Activated CD4-positive, alpha-beta T cell treated with anti-CD3 and anti-CD28 coated beads for 36 hours (primary cell): ENCODE measurements around the gene ATP6V0A4. TPM values are rescaled to one million over a fixed set of nuclear protein-coding genes. Genes with fewer than 3 reads are reported as not detected.
"Not testable (repeated sequence)": the region's sequence is repeated elsewhere in the genome, so short reads cannot be mapped to it uniquely, and the experiment has no call there.

Experiments
- ATAC-seq: fragments of 200-7000 bp; cut with Tn5 transposase; one replicate; pipeline ENCODE4 v1.10.0; 2021; ENCODE audit warnings: mild to moderate bottlenecking, moderate library complexity
- CTCF ChIA-PET: fragments of 350-600 bp; sonication (Branson Sonifier 250); formaldehyde crosslinking; loops from one replicate; lab custom pipeline; 2021; ENCODE audit warnings: antibody characterized with exemption; lab: Charles Lee
- POLR2A ChIA-PET: fragments of 350-600 bp; sonication (Branson Sonifier 250); formaldehyde crosslinking; loops from one replicate; lab custom pipeline; 2021; ENCODE audit warnings: antibody characterized with exemption, inconsistent platforms; lab: Charles Lee
- DNase-seq: peaks from one replicate; pipeline ENCODE4 v3.0.0-alpha.2; 2020
- H3K27ac Mint-ChIP-seq: one replicate; pipeline ENCODE4 v1.8.0; 2021; ENCODE audit warnings: mixed read lengths
- H3K27me3 Mint-ChIP-seq: one replicate; pipeline ENCODE4 v1.8.0; 2021; ENCODE audit warnings: mixed read lengths
- H3K36me3 Mint-ChIP-seq: one replicate; pipeline ENCODE4 v1.8.0; 2021; ENCODE audit warnings: low read depth, mixed read lengths
- H3K4me1 Mint-ChIP-seq: one replicate; pipeline ENCODE4 v1.8.0; 2021; ENCODE audit warnings: mixed read lengths
- H3K4me3 Mint-ChIP-seq: one replicate; pipeline ENCODE4 v1.8.0; 2021; ENCODE audit warnings: mild to moderate bottlenecking, moderate library complexity, mixed read lengths
- H3K9me3 Mint-ChIP-seq: one replicate; pipeline ENCODE4 v1.8.0; 2021; ENCODE audit warnings: low read depth, mixed read lengths
- intact Hi-C, 2 experiments: fragments of 100-400 bp; cut with DNase I in 1 of 2; cut with micrococcal nuclease in 1 of 2; formaldehyde crosslinking; loops; one replicate each; pipeline versions ENCODE4 v1.14.2 to v1.15.1; 2022 to 2024; cut with DNase I, micrococcal nuclease
- total RNA-seq, 2 experiments: library from RNA; stranded (reverse); gene quantifications; one replicate each; pipeline ENCODE4 v1.2.3, GENCODE V29; 2021

ATP6V0A4 gene
- total RNA-seq, 2 experiments from 2014 or later, result 0.19 to 0.32 TPM

DNA sequence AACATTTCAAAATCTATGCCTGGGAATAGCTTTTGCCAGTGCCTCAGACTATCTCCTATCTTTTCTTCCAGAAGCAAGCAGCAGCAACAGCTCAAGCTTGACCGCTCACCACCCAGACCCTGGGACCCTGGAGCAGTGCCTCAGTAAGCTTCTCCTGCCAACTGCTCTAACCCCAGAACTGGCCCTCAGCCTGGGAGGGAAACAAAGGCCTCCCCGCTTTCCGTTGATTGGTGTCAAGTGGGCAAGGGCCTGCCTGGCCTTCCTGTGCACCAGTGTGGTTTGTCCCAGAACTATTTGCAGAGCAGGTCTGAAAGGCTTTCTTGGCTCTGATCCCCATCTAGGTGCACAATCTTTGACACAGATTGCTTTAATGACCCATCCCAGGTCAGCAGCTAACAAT is 3.3 kb upstream of the ATP6V0A4 start:
- Mint-ChIP-seq H3K27me3 (peaks cover 2% of the 10 kb centered on the region), H3K4me1 (peaks cover 6% of the 10 kb centered on the region), H3K9me3 (no peaks in the 10 kb centered on the region), H3K36me3 (no peaks in the 10 kb centered on the region), H3K27ac (no peak overlapping the region), H3K4me3 (no peak overlapping the region)
- ChIA-PET POLR2A (no interaction called here), CTCF (interaction anchor here (1.1 kb wide), 1 partner anchor 86 kb away, joined by 3 read pairs; no protein-coding TSS in a partner anchor)
- intact Hi-C loops, result no loop called here
- no peak for ATAC-seq
- DNase-seq, result no peak

- CTCF ChIA-PET, result interaction anchor here (0.7 kb wide), 1 partner anchor 412 kb away, joined by 3 read pairs; no protein-coding TSS in a partner anchor
- ATAC-seq (no peak), DNase-seq (no peak)
- POLR2A ChIA-PET, result no interaction called here
- H3K36me3 Mint-ChIP-seq, result no peaks in the 10 kb centered on the region
- peaks cover 2% of the 10 kb centered on the region for H3K27me3 Mint-ChIP-seq
- no peak overlapping the region for H3K27ac Mint-ChIP-seq
- H3K9me3 Mint-ChIP-seq, result no peaks in the 10 kb centered on the region
- H3K4me1 Mint-ChIP-seq, result peaks cover 2% of the 10 kb centered on the region
- no peak overlapping the region for H3K4me3 Mint-ChIP-seq
- intact Hi-C loops, result no loop called here
Observed at GRCh38 chr7:138799336-138800000, 1.5 kb upstream of the ATP6V0A4 start.

DNA sequence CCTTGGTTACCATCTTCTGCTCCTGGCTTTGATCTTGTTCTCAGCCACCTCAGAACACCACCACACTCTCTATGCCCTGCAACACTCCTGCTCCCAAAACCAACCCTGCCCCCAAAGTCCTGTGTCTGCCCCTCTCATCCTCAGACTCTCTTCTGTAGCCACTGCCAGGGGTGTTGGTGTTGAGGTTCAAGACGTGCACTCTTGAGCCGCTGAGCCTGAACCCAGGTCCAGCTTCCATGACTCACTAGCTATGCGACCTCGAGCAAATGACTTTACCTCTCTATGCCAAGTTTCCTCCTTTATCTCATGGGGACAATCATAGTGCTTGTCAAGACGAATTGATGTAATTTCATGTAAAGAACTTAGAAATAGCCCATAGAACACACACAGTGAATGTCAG is 840 bp upstream of the ATP6V0A4 start:
- H3K4me3 Mint-ChIP-seq, result no peak overlapping the region
- DNase-seq (no peak), ATAC-seq (no peak)
- intact Hi-C loops, result no loop called here
- ChIA-PET CTCF (no interaction called here), POLR2A (no interaction called here)
- H3K36me3 Mint-ChIP-seq, result no peaks in the 10 kb centered on the region
- H3K27me3 Mint-ChIP-seq, result peaks cover 2% of the 10 kb centered on the region
- no peaks in the 10 kb centered on the region for H3K9me3 Mint-ChIP-seq
- peaks cover 2% of the 10 kb centered on the region for H3K4me1 Mint-ChIP-seq
- no peak overlapping the region for H3K27ac Mint-ChIP-seq

DNA sequence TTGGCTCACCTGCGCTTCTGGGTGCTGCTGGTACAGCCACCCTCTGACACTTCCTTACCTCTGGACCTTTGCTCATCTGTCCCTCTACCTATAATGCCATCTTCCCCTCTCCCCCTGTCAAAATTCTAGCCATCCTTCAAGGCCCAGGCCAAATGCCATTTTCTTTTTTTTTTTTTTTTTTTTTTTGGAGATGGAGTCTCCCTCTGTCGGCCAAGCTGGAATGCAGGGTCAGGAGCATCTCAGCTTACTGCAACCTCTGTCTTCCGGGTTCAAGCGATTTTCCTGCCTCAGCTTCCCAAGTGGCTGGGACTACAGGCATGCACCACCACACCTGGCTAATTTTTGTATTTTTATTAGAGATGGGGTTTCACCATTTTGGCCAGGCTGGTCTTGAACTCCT is 950 bp downstream of the ATP6V0A4 start:
- H3K9me3 Mint-ChIP-seq, DNase-seq, H3K4me1 Mint-ChIP-seq, intact Hi-C loops, H3K27ac Mint-ChIP-seq, H3K27me3 Mint-ChIP-seq, POLR2A ChIA-PET, H3K36me3 Mint-ChIP-seq, CTCF ChIA-PET, ATAC-seq, H3K4me3 Mint-ChIP-seq: not testable (repeated sequence)

- Mint-ChIP-seq H3K9me3 (no peaks in the 10 kb centered on the region), H3K4me3 (no peak overlapping the region), H3K36me3 (no peaks in the 10 kb centered on the region), H3K4me1 (peaks cover 2% of the 10 kb centered on the region), H3K27me3 (peaks cover 2% of the 10 kb centered on the region), H3K27ac (no peak overlapping the region)
- POLR2A ChIA-PET, result no interaction called here
- CTCF ChIA-PET, result no interaction called here
- DNase-seq, result no peak
- intact Hi-C loops, result no loop called here
- no peak for ATAC-seq
Observed at GRCh38 chr7:138796038-138796615, 1.9 kb downstream of the ATP6V0A4 start.

DNA sequence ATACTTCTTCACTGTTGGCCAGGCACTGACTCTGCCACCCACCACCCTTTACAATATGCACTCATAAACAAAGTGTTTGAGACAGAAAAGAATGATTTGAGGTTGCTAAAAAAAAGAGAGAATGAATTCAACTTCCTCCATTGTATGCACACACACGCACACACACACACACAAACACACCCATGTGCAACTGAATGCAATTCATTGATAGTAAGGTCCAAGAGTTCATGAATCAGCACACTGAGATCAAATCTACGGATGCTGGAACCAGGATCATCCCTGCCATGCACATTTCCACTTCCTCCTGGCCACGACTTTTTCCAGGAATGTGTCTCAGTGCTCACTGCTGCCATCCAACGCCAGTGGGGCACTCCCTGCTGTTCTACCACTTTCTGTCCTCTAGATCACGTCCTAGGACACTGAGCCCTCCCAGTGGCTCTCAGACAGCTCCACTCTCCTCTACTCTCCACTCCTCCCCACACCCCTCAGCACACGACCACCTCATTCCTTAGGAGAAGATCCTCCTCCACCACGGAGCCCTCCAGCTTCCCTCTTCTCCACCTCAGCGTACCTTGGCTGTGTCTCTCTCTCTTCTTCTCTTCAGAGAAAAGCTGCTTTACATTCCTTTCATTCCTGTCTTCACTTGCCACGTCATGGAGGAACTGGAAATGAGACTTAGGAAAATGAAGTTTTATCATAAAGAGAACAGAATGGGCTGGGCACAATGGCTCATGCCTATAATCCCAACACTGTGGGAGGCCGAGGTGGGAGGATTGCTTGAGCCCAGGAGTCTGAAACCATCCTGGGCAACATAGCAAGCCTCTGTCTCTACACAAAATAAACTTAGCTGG is 12.2 kb downstream of the ATP6V0A4 start:
- Mint-ChIP-seq H3K27ac (no peak overlapping the region), H3K36me3 (peaks cover 2% of the 10 kb centered on the region), H3K27me3 (no peaks in the 10 kb centered on the region), H3K4me1 (no peaks in the 10 kb centered on the region), H3K4me3 (no peak overlapping the region), H3K9me3 (peaks cover 18% of the 10 kb centered on the region)
- intact Hi-C loops, result no loop called here
- CTCF ChIA-PET, result no interaction called here
- ATAC-seq, result no peak
- POLR2A ChIA-PET, result no interaction called here
- DNase-seq, result no peak

DNA sequence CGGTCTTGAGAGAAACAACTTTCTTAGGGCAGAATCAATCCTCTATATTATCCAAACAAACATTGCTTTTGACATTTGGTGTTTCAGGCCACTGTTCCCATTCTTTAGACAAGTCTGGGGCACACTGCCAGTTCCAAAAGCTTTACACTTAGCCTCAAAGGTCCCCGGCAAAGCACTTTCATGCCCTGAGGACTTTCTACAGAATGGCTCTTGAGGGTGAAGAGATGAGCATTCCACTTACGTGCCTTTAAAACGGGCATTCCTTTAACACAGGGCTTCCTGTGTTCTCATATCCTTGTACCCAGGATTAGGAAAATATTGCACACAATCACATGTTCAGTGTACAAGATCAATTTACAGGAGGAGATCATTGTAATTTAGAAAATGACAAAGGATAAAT is 13.3 kb downstream of the ATP6V0A4 start:
- Mint-ChIP-seq H3K36me3 (peaks cover 2% of the 10 kb centered on the region), H3K27ac (no peak overlapping the region), H3K27me3 (no peaks in the 10 kb centered on the region), H3K4me1 (no peaks in the 10 kb centered on the region), H3K9me3 (peaks cover 18% of the 10 kb centered on the region), H3K4me3 (no peak overlapping the region)
- DNase-seq, result no peak
- intact Hi-C loops, result no loop called here
- ATAC-seq, result no peak
- ChIA-PET POLR2A (no interaction called here), CTCF (no interaction called here)

DNA sequence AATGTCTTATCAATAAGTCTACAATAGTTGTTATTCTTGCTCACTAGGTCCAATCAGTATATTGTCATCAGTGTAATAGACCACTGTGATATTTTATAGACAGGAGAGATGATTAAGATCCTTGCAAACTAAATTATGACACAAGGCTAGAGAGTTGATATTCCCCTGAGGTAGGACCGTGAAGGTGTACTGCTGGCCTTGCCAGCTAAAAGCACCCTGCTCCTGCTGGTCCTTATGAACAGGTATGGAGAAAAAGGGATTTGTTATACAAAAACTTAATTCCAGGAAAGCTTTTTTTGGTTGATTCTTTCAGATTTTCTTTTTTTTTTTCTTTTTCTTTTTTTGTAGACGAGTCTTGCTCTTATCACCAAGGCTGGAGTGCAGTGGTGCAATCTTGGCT is 17.0 kb downstream of the ATP6V0A4 start:
- ChIA-PET CTCF (interaction anchor here (0.6 kb wide), 1 partner anchor 434 kb away, joined by 3 read pairs; no protein-coding TSS in a partner anchor), POLR2A (no interaction called here)
- Mint-ChIP-seq H3K27ac (no peak overlapping the region), H3K9me3 (peaks cover 7% of the 10 kb centered on the region), H3K4me1 (no peaks in the 10 kb centered on the region), H3K36me3 (no peaks in the 10 kb centered on the region), H3K4me3 (no peak overlapping the region), H3K27me3 (no peaks in the 10 kb centered on the region)
- intact Hi-C loops, result no loop called here
- ATAC-seq (no peak), DNase-seq (no peak)

DNA sequence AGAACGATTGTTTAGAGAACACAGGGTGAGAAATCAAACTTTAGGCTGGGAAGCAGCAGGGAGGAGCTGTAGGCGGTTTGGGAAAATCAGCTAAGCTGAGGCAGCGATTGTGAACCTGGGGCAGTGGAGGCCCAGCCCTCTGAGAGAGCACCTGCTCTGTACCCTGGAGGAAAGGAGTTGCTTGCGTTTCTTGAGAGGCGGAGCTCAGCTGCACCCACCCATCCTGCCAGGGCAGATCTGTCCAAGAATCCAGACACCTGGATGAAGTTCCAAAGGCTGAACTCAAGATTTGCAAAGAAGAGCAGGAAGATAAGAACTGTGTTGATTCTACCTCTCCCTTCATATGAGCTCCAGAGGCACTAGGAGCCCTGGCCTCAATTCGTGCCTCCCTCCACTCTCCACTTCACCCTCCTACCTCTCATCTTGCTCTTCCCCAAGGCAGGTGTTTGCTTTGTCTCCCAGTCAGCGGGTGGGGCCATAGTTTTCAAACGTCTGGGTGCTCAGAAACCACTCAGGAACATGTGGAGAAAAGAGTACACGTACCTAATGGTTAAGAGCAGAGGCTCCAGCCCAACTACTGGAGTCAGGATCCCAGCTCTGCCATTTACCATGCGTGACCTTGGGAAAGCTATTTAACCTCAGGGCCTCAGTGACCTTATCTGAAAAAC is 21.7 kb downstream of the ATP6V0A4 start:
- intact Hi-C loops, result no loop called here
- no peaks in the 10 kb centered on the region for H3K4me1 Mint-ChIP-seq
- POLR2A ChIA-PET, result no interaction called here
- ATAC-seq, result no peak
- H3K36me3 Mint-ChIP-seq, result no peaks in the 10 kb centered on the region
- DNase-seq, result no peak
- no peak overlapping the region for H3K27ac Mint-ChIP-seq
- peaks cover 1% of the 10 kb centered on the region for H3K9me3 Mint-ChIP-seq
- CTCF ChIA-PET, result no interaction called here
- H3K27me3 Mint-ChIP-seq, result no peaks in the 10 kb centered on the region
- H3K4me3 Mint-ChIP-seq, result no peak overlapping the region

DNA sequence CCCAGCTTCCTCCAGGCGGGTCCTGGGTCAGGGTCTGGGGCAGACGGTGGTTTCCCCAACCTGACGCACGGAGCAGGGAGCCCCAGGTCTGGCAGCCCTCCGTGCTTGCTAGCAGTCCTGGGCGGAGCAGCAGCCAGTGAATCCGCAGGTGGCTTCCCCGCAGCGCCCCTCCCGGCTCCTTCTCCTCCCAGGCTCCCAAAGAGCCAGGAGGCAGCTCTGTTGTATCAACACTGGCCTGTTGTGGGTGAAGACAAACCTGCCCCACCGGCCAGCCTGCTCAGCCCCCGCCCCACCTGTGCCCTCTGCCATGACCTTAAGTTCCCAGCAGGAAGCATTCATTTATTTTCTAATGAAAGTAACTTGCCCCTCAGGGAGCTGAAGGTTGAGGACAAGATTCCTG is 24.2 kb downstream of the ATP6V0A4 start:
- Mint-ChIP-seq H3K27me3 (no peaks in the 10 kb centered on the region), H3K9me3 (no peaks in the 10 kb centered on the region), H3K36me3 (no peaks in the 10 kb centered on the region), H3K4me1 (no peaks in the 10 kb centered on the region), H3K27ac (no peak overlapping the region), H3K4me3 (no peak overlapping the region)
- ATAC-seq (no peak), DNase-seq (no peak)
- ChIA-PET CTCF (no interaction called here), POLR2A (no interaction called here)
- intact Hi-C loops, result no loop called here

DNA sequence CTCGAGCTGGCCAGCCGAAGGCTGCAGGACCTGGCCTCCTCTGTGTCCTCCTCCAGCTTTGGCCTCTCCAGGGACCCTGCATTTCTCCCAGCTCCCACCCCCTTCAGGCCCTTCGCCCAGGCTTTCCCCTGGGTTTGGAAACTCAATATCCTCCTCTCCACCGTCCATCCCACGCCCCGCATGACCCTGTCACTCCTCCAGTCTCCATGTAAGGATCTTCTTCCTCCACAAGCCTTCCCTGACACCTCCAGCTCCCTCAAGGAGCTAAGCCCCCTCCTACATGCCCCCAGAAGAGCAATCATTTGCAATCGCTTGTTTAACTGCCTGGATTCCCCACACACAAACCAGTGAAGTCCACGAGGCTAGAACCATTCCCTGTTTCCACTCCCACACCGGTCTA is 24.8 kb downstream of the ATP6V0A4 start:
- H3K9me3 Mint-ChIP-seq, result no peaks in the 10 kb centered on the region
- H3K4me3 Mint-ChIP-seq, result no peak overlapping the region
- H3K36me3 Mint-ChIP-seq, result no peaks in the 10 kb centered on the region
- ChIA-PET POLR2A (no interaction called here), CTCF (interaction anchor here (0.7 kb wide), 1 partner anchor 193 kb away, joined by 3 read pairs; no protein-coding TSS in a partner anchor)
- H3K27me3 Mint-ChIP-seq, result no peaks in the 10 kb centered on the region
- ATAC-seq, result no peak
- intact Hi-C loops, result no loop called here
- H3K27ac Mint-ChIP-seq, result no peak overlapping the region
- no peak for DNase-seq
- H3K4me1 Mint-ChIP-seq, result no peaks in the 10 kb centered on the region
